HFF-Myc (cell line): ENCODE data around the gene IDUA.

Experiments
- DNase-seq: peaks from one replicate; pipeline ENCODE4 v3.0.0-alpha.2; 2011; ENCODE audit warnings: low read depth; ENCODE audit errors: extremely low read depth
- H3K4me3 ChIP-seq: replicated peaks from 2 replicates; pipeline ENCODE4 v1.5.1; 2011; ENCODE audit warnings: low read depth, mild to moderate bottlenecking, control low read depth, low read length
- CTCF ChIP-seq: IDR thresholded peaks from 2 replicates; pipeline ENCODE4 v1.5.1; 2012; ENCODE audit warnings: mild to moderate bottlenecking, low read depth, low read length, control low read depth; ENCODE audit errors: missing control alignments

Gene IDUA

DNA sequence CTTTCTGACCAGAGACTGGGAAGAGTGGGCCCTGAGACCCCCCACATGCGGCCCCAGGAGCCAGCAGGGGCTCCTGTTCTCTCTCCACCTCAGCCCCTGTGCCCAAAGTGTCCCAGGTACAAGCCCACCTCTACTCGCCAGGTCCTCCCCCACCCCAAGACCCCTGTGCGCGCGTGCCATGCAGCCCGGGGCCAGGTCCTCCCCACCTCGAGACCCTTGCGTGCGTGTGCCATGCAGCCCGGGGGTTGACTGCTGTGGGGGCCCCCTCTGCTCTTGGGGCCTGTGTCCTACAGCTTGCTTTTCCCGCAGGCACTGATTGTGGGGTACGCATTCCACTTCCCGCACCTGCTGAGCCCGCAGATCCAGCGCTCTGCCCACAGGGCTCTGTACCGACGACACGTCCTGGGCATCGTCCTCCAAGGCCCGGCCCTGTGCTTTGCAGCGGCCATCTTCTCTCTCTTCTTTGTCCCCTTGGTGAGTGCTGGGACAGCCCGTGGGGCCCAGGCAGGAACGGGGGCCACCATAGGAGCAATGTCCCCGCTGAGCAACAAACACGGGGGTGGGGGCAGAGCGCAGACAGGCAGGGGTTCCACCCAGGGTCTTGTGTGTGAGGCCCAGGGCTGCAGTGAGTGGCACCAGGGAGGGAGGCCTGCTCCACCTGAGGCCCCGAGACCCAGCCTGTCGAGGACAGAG lies 33.8 kb upstream of the IDUA start:
- DNase-seq, result no peak
- no peak overlapping the region for H3K4me3 ChIP-seq
- no peak for TF ChIP-seq CTCF

GRCh38 chr4:953574-953915 lies 33.3 kb upstream of the IDUA start:
- TF ChIP-seq CTCF, result no peak
- no peak for DNase-seq
- H3K4me3 ChIP-seq, result no peak overlapping the region

DNA sequence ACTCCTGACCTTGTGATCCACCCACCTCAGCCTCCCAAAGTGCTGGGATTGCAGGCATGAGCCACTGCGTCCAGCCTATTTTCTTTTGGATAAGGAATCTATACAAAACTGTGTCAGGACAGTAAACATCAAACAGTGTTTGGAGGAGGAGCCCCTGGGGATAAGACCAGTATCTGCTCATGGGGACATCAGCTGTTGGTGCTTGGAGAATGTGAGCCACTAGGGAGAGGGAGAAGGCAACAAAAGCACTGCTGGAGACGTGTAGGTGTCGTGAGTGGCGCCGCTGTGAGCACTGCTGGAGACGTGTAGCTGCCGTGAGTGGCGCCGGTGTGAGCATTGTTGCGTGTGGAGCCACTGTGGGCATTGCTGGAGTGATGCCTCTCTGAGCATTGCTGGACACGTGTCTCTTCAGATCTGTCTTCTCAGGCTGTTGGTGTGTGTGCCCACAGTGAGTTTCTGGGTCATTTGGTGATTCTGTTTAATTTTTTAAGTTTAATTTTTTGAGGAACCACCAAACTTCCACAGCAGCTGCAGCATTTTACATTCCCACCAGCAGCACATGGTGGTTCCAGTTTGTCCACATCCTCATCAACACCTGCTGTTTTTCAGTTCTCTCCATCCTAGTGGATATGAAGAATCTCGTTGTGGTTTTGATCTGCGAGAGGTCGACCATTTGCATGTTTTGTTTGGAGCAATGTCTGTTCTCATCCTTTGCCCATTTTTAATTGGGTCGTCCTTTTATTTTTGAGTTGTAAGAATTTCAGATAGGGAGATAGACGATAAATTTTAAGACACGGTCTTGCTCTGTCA lies 32.4 kb upstream of the IDUA start:
- DNase-seq, result no peak
- no peak overlapping the region for H3K4me3 ChIP-seq
- no peak for TF ChIP-seq CTCF

DNA sequence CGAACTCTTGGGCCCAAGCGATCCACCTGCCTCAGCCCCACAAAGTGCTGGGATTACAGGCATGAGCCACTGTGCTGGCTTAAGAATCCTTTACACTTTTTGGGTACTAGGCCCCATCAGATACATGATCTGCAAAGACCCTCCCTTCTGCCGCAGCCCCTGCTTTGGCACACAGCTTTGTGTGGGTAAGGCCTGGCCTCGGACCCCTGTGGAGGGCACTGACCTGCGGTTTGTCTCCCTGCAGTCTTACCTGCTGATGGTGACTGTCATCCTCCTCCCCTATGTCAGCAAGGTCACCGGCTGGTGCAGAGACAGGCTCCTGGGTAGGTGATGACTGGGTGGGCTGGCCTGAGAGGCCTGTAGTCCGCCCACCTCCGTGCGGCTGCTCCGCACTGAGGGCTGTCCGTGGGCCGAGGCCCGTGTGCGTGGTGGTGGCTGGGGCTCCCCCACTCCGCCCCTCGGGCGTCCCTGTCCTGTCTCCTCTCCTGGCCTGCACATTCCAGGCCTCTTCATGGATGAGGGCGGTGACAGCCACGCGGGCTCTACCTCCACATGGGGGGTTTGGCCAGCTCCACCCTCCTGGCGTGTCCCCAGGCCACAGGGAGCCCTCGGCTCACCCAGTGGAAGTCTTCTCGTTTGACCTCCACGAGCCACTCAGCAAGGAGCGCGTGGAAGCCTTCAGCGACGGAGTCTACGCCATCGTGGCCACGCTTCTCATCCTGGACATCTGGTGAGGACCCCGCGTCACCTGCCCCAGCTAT lies 31.5 kb upstream of the IDUA start:
- no peak for DNase-seq
- TF ChIP-seq CTCF, result no peak
- H3K4me3 ChIP-seq, result no peak overlapping the region

DNA sequence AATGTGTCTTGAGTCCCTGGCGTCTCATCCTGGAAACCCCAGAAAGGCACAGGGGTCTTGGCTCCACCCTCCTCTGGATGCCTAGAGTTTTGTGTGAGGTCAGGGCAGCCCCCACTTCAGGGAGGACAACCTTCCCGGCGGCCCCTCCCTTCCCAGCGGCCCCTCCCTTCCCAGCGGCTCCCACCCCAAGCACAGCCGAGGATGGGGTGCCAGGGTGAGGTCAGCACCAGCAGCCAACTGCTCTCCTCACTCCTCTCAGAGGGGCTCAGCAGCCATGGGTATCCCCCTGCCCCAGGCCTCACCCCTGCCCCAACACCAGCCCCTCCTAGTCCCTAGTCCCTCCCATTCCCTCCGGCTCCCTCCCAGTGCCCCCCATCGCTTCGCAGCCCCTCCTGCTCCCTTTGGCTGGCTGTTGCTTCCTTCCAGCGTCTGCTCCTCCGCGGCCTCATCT lies 30.9 kb upstream of the IDUA start:
- H3K4me3 ChIP-seq, result no peak overlapping the region
- no peak for DNase-seq
- TF ChIP-seq CTCF, result no peak

GRCh38 chr4:956531-957230 lies 30.2 kb upstream of the IDUA start:
- TF ChIP-seq CTCF, result no peak
- H3K4me3 ChIP-seq, result no peak overlapping the region
- no peak for DNase-seq
